IPS-18a (cell line): ENCODE data around the gene RHEB.

Experiments
- H3K27ac ChIP-seq: one replicate; pipeline ENCODE4 v1.5.1; 2013; ENCODE audit warnings: low read length
- H3K27me3 ChIP-seq: one replicate; pipeline ENCODE4 v1.6.1; 2013; ENCODE audit warnings: mild to moderate bottlenecking, low read length; ENCODE audit not compliant: control insufficient read depth, insufficient read depth
- H3K36me3 ChIP-seq: one replicate; pipeline ENCODE4 v1.6.1; 2013; ENCODE audit warnings: low read depth, low read length; ENCODE audit not compliant: control insufficient read depth
- H3K4me1 ChIP-seq: one replicate; pipeline ENCODE4 v1.6.1; 2013; ENCODE audit warnings: low read depth, low read length; ENCODE audit not compliant: control insufficient read depth
- H3K4me3 ChIP-seq: one replicate; pipeline ENCODE4 v1.5.1; 2013; ENCODE audit warnings: low read length
- H3K9ac ChIP-seq: one replicate; pipeline ENCODE4 v1.6.1; 2013; ENCODE audit warnings: mild to moderate bottlenecking, low read length, moderate library complexity
- H3K9me3 ChIP-seq: one replicate; pipeline ENCODE4 v1.6.1; 2013; ENCODE audit warnings: low read depth, low read length; ENCODE audit not compliant: control insufficient read depth

Gene RHEB

DNA sequence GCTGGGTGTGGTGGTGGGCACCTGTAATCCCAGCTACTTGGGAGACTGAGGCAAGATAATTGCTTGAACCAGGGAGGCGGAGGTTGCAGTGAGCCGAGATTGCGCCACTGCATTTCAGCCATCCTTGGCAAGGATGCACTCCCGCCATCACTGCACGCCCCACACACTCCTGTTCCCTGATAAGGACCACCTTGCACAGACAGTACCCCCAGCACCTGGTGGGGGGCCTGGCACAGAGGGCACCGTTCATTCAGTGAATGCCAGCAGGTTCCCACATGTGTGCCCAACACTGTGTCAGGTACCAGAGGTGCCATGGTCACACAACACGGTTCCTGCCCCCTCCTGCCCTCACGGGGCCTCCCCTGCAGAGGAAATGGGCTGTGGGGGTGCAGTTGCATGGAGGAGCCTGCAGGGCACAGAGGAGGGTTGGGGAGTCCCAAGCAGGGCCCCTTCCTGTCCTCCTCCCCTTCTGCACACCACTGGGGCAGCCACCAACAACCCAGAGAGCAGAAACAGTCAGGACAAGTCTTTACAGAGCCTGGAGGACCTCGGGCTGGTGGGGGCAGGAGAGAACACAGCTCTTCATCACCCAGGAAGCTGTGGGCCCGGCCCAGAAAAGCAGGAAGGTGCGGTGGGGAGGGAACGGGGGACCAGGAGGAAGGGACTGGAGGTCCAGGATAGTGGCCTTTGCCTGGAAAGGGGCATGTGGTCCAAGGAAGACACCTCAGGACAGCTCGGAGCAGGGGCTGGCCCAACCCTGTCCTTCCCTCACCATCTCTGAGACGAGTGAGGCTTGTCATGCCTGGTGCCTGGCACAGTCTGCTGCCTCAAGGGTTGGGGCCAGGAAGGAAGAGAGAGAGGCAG lies 86.8 kb downstream of the RHEB start:
- Histone ChIP-seq H3K9ac (no peak overlapping the region), H3K4me3 (no peak overlapping the region), H3K4me1 (peaks cover 20% of the 10 kb centered on the region), H3K27me3 (no peaks in the 10 kb centered on the region), H3K36me3 (no peaks in the 10 kb centered on the region), H3K9me3 (no peaks in the 10 kb centered on the region), H3K27ac (no peak overlapping the region)

GRCh38 chr7:151431768-151432311 lies 87.9 kb downstream of the RHEB start:
- no peak overlapping the region for H3K4me3 ChIP-seq
- no peak overlapping the region for H3K9ac ChIP-seq
- no peaks in the 10 kb centered on the region for H3K36me3 ChIP-seq
- H3K4me1 ChIP-seq = peaks cover 20% of the 10 kb centered on the region
- no peaks in the 10 kb centered on the region for H3K9me3 ChIP-seq
- no peak overlapping the region for H3K27ac ChIP-seq
- H3K27me3 ChIP-seq = no peaks in the 10 kb centered on the region

- H3K4me1 ChIP-seq = peaks cover 20% of the 10 kb centered on the region
- H3K36me3 ChIP-seq = no peaks in the 10 kb centered on the region
- H3K4me3 ChIP-seq = no peak overlapping the region
- H3K27ac ChIP-seq = no peak overlapping the region
- no peak overlapping the region for H3K9ac ChIP-seq
- H3K27me3 ChIP-seq = no peaks in the 10 kb centered on the region
- no peaks in the 10 kb centered on the region for H3K9me3 ChIP-seq
Measured at GRCh38 chr7:151431281-151431767, 88.4 kb downstream of the RHEB start.

DNA sequence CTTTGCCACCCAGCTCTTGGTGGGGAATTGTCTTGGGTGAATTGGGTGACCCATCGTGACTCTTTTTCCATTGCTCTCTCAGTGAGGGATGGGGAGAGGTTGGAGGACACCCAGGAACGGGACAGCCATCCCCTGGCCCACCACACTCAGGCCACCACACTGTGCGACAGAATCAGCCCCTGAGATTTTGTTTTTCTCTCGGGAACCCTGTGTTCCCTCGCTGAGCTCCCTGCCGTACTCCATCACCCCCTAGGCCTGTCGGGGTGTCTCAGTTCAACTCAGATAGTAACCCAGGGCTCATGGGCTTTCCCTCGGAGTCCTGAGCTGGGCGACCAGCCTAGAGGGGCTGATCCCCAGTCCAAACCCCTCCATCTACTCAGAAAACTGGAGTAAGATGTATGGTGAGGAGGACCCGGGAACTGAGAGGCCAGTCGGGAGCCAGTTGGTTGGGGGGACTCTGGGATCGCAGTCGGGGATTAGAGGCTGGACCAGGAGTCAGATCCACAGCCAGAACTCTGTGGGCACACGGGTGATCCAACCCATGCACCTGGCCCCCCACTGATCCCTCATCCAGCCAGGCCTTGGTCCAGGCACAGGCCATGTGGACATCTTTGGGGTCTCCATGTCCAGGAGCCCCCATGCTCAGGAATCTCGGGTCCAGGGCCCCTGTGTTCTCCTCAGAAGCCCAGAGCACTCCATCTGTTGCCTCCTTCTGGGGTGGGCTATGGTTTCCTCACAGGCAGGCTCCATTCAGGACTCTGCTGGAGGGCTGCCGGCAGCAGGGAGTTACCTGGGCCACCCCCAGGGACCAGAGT lies 89.1 kb downstream of the RHEB start:
- no peak overlapping the region for H3K9ac ChIP-seq
- no peak overlapping the region for H3K27ac ChIP-seq
- peaks cover 20% of the 10 kb centered on the region for H3K4me1 ChIP-seq

GRCh38 chr7:151429560-151430331 lies 89.9 kb downstream of the RHEB start:
- H3K9ac ChIP-seq = no peak overlapping the region
- H3K27ac ChIP-seq = no peak overlapping the region
- H3K27me3 ChIP-seq = no peaks in the 10 kb centered on the region
- no peak overlapping the region for H3K4me3 ChIP-seq
- H3K36me3 ChIP-seq = no peaks in the 10 kb centered on the region
- H3K9me3 ChIP-seq = no peaks in the 10 kb centered on the region
- H3K4me1 ChIP-seq = peaks cover 20% of the 10 kb centered on the region

More for the DNA sequence above, 89.1 kb downstream of the RHEB start:
- Histone ChIP-seq H3K27me3 (no peaks in the 10 kb centered on the region), H3K36me3 (no peaks in the 10 kb centered on the region), H3K4me3 (no peak overlapping the region), H3K9me3 (no peaks in the 10 kb centered on the region)

GRCh38 chr7:151429237-151429559 lies 90.5 kb downstream of the RHEB start:
- Histone ChIP-seq H3K9me3 (no peaks in the 10 kb centered on the region), H3K27ac (no peak overlapping the region), H3K27me3 (no peaks in the 10 kb centered on the region), H3K9ac (no peak overlapping the region), H3K4me3 (no peak overlapping the region), H3K36me3 (no peaks in the 10 kb centered on the region), H3K4me1 (peaks cover 20% of the 10 kb centered on the region)

GRCh38 chr7:151428378-151429236 lies 91.1 kb downstream of the RHEB start:
- no peak overlapping the region for H3K27ac ChIP-seq
- no peaks in the 10 kb centered on the region for H3K27me3 ChIP-seq
- H3K4me3 ChIP-seq = no peak overlapping the region
- H3K9me3 ChIP-seq = no peaks in the 10 kb centered on the region
- H3K36me3 ChIP-seq = no peaks in the 10 kb centered on the region
- peaks cover 20% of the 10 kb centered on the region for H3K4me1 ChIP-seq
- H3K9ac ChIP-seq = no peak overlapping the region

DNA sequence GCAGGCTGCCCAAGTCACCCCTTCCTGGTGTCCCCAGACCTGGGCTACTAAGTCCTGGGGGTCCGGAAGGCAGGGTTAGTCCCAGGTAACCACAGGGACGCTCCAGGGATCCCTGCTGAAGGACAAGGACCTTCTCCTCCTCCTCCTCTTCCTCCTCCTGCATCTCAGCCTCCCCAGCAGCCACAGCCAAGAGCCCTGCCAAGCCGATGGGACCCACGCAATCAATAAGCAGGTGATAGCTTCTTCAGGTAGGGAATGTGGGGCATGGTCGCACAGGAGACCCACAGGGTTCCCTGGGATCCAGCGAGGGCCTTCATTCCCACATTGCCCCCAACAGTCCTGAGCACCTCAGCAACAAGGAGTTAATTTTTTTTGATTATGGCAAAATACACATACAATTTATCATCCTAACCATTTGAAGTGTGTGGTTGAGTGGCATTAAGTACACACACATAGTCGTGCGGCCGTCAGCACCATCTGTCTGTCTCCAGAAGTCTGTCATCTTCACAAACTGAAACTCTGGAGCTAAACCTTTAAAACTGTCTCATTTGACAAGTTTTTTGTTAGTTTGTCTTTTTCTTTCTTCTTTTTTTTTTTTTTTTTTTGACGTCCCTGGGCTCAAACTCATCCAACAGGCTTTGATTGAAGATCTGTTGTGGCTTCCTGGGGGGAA lies 91.9 kb downstream of the RHEB start:
- H3K27ac ChIP-seq = no peak overlapping the region
- no peaks in the 10 kb centered on the region for H3K36me3 ChIP-seq
- H3K9ac ChIP-seq = no peak overlapping the region
- H3K9me3 ChIP-seq = no peaks in the 10 kb centered on the region
- H3K27me3 ChIP-seq = no peaks in the 10 kb centered on the region
- no peak overlapping the region for H3K4me3 ChIP-seq
- H3K4me1 ChIP-seq = peaks cover 20% of the 10 kb centered on the region

- Histone ChIP-seq H3K4me1 (peaks cover 20% of the 10 kb centered on the region), H3K27ac (no peak overlapping the region), H3K9ac (no peak overlapping the region), H3K4me3 (no peak overlapping the region), H3K9me3 (no peaks in the 10 kb centered on the region), H3K27me3 (no peaks in the 10 kb centered on the region), H3K36me3 (no peaks in the 10 kb centered on the region)
Measured at GRCh38 chr7:151426904-151427704, 92.6 kb downstream of the RHEB start.
